Measurements from ENCODE around the gene SLC9A2. TPM values are rescaled to one million over a fixed set of nuclear protein-coding genes. Genes with fewer than 3 reads are reported as not detected.

The SLC9A2 gene
- total and polyA plus RNA-seq, 2 donors (not counting 1 experiment from before 2014, with no cell fraction given), result not detected

DNA sequence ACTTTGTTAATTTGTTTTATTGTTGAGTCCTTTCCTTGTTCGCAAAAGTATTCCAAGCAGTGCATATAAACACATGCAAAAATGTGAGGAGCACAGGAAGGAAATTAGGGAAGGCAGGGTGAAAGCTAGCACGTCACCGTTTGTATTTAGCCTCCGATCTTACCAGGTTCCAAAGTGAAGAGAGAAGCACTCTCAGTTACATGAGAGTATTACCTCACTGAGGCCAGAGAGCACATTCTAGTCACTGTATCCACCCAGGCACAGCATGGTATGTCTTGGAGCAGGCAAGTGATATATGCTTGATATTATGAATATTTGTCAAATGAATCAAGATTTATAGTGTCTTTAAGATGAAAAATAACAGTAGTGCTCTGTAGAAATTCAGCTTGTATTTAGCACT is 135.9 kb downstream of the SLC9A2 start:
- no peak for TF ChIP-seq EZH2 (IDR thresholded peaks at IDR 0.05; ENCODE audit: borderline replicate concordance, insufficient read depth, low read depth, low read length, poor library complexity, severe bottlenecking)
- TF ChIP-seq, protein P1, sequence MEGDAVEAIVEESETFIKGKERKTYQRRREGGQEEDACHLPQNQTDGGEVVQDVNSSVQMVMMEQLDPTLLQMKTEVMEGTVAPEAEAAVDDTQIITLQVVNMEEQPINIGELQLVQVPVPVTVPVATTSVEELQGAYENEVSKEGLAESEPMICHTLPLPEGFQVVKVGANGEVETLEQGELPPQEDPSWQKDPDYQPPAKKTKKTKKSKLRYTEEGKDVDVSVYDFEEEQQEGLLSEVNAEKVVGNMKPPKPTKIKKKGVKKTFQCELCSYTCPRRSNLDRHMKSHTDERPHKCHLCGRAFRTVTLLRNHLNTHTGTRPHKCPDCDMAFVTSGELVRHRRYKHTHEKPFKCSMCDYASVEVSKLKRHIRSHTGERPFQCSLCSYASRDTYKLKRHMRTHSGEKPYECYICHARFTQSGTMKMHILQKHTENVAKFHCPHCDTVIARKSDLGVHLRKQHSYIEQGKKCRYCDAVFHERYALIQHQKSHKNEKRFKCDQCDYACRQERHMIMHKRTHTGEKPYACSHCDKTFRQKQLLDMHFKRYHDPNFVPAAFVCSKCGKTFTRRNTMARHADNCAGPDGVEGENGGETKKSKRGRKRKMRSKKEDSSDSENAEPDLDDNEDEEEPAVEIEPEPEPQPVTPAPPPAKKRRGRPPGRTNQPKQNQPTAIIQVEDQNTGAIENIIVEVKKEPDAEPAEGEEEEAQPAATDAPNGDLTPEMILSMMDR (IDR thresholded peaks at IDR 0.05), result no peak
- H3K27me3 Mint-ChIP-seq, result no peaks in the 10 kb centered on the region
- Histone ChIP-seq H3K9ac (ENCODE audit: low read length) (no peak overlapping the region), H3K4me3 (ENCODE audit: control extremely low read depth in 1 of 5, extremely low read depth in 1 of 5, insufficient read depth in 1 of 5, low read depth in 2 of 5, low read length in 4 of 5) (no peak overlapping the region), H3K79me2 (ENCODE audit: control insufficient read depth, insufficient read depth, low read length) (peaks cover 8% of the 10 kb centered on the region), H4K20me1 (ENCODE audit: control insufficient read depth, insufficient read depth, low read length, poor library complexity, severe bottlenecking) (no peaks in the 10 kb centered on the region), H3K27me3 (replicated peaks in 1 of 4; ENCODE audit: control extremely low read depth in 1 of 4, control insufficient read depth in 3 of 4, insufficient read depth in 4 of 4, low read length in 3 of 4) (no peaks in the 10 kb centered on the region), H3K4me1 (ENCODE audit: control insufficient read depth in 2 of 2, insufficient read depth in 2 of 2, low read length in 2 of 2) (peaks cover 0 to 6% of the 10 kb centered on the region in 2 donors), H2AFZ (ENCODE audit: insufficient read depth, low read depth, low read length, poor library complexity, severe bottlenecking) (no peak overlapping the region), H3K36me3 (replicated peaks in 1 of 2; ENCODE audit: control extremely low read depth in 1 of 2, control insufficient read depth in 1 of 2, extremely low read depth in 1 of 2, insufficient read depth in 2 of 2, low read length in 1 of 2) (peaks cover 0 to 1% of the 10 kb centered on the region in 2 experiments), H3K9me3 (ENCODE audit: control extremely low read depth in 1 of 3, control insufficient read depth in 2 of 3, insufficient read depth in 1 of 3, low read length in 2 of 3) (no peaks in the 10 kb centered on the region), H3K27ac (ENCODE audit: low read length in 2 of 2) (no peak overlapping the region), H3K4me2 (replicated peaks; ENCODE audit: low read depth, low read length, poor library complexity, severe bottlenecking) (no peak overlapping the region)
- POLR2A ChIA-PET, result no interaction called here
- intact Hi-C loops (cut with micrococcal nuclease), result no loop called here
- DNase-seq (no peak), ATAC-seq (ENCODE audit: low read depth) (no peak)
- H3K9me3 Mint-ChIP-seq (ENCODE audit: insufficient read depth), result no peaks in the 10 kb centered on the region
- no peak overlapping the region for H3K4me3 Mint-ChIP-seq
- H3K27ac Mint-ChIP-seq, result no peak overlapping the region
- no CpG with 5 or more reads among the region's 4 CpGs for WGBS (ENCODE audit: insufficient coverage)
- H3K4me1 Mint-ChIP-seq, result peaks cover 7% of the 10 kb centered on the region
- CTCF ChIA-PET, result interaction anchor here (1.0 to 6.4 kb wide), 2 partner anchors 10 to 22 kb away, joined by 3 to 71 read pairs; partner anchors contain the start of gene TMEM182

GRCh38 chr2:102758439-102758838 is 139.1 kb downstream of the SLC9A2 start:
- intact Hi-C loops (cut with micrococcal nuclease), result no loop called here
- ChIA-PET CTCF (no interaction called here), POLR2A (no interaction called here)
- H3K9me3 ChIP-seq (ENCODE audit: control extremely low read depth in 1 of 3, control insufficient read depth in 2 of 3, insufficient read depth in 1 of 3, low read length in 2 of 3), result no peaks in the 10 kb centered on the region
- no peaks in the 10 kb centered on the region for H3K4me1 ChIP-seq (ENCODE audit: control insufficient read depth in 2 of 2, insufficient read depth in 2 of 2, low read length in 2 of 2)
- no peak overlapping the region for H3K4me3 Mint-ChIP-seq
- H3K36me3 ChIP-seq (replicated peaks in 1 of 2; ENCODE audit: control extremely low read depth in 1 of 2, control insufficient read depth in 1 of 2, extremely low read depth in 1 of 2, insufficient read depth in 2 of 2, low read length in 1 of 2), result no peaks in the 10 kb centered on the region
- H3K27me3 ChIP-seq (replicated peaks in 1 of 4; ENCODE audit: control extremely low read depth in 1 of 4, control insufficient read depth in 3 of 4, insufficient read depth in 4 of 4, low read length in 3 of 4), result no peaks in the 10 kb centered on the region
- no peaks in the 10 kb centered on the region for H3K4me1 Mint-ChIP-seq
- no peak overlapping the region for H3K27ac ChIP-seq (ENCODE audit: low read length in 2 of 2)
- H2AFZ ChIP-seq (ENCODE audit: insufficient read depth, low read depth, low read length, poor library complexity, severe bottlenecking), result no peak overlapping the region
- H3K27ac Mint-ChIP-seq, result no peak overlapping the region
- H4K20me1 ChIP-seq (ENCODE audit: control insufficient read depth, insufficient read depth, low read length, poor library complexity, severe bottlenecking), result no peaks in the 10 kb centered on the region
- H3K4me2 ChIP-seq (replicated peaks; ENCODE audit: low read depth, low read length, poor library complexity, severe bottlenecking), result no peak overlapping the region
- no peaks in the 10 kb centered on the region for H3K27me3 Mint-ChIP-seq
- DNase-seq (no peak), ATAC-seq (ENCODE audit: low read depth) (no peak)
- TF ChIP-seq, protein P1 (IDR thresholded peaks at IDR 0.05), result no peak
- no peak for TF ChIP-seq EZH2 (IDR thresholded peaks at IDR 0.05; ENCODE audit: borderline replicate concordance, insufficient read depth, low read depth, low read length, poor library complexity, severe bottlenecking)
- peaks cover 8% of the 10 kb centered on the region for H3K79me2 ChIP-seq (ENCODE audit: control insufficient read depth, insufficient read depth, low read length)
- H3K9me3 Mint-ChIP-seq (ENCODE audit: insufficient read depth), result no peaks in the 10 kb centered on the region
- H3K9ac ChIP-seq (ENCODE audit: low read length), result no peak overlapping the region
- no peak overlapping the region for H3K4me3 ChIP-seq (ENCODE audit: control extremely low read depth in 1 of 5, extremely low read depth in 1 of 5, insufficient read depth in 1 of 5, low read depth in 2 of 5, low read length in 4 of 5)

Other genes with a start within 250 kb of the SLC9A2 start
- gene IL18RAP, start 196.4 kb upstream of the SLC9A2 start, total RNA-seq, result 0.61 and 1.4 TPM in 2 replicates
- 0.22 and 0.33 TPM in 2 replicates for gene IL18RAP, start 196.4 kb upstream of the SLC9A2 start, polyA plus RNA-seq
- 0.07 and 0.20 TPM in 2 replicates for gene SLC9A4, start 146.3 kb upstream of the SLC9A2 start, total RNA-seq
- not detected in 2 replicates for gene SLC9A4, start 146.3 kb upstream of the SLC9A2 start, polyA plus RNA-seq
- gene TMEM182, start 142.5 kb downstream of the SLC9A2 start, total RNA-seq, result 5.0 and 6.5 TPM in 2 replicates
- gene TMEM182, start 142.5 kb downstream of the SLC9A2 start, polyA plus RNA-seq, result 3.0 and 3.8 TPM in 2 replicates

Measured in B cell (primary cell).